ENCODE measurements around the gene BUB1.

BUB1 gene

DNA sequence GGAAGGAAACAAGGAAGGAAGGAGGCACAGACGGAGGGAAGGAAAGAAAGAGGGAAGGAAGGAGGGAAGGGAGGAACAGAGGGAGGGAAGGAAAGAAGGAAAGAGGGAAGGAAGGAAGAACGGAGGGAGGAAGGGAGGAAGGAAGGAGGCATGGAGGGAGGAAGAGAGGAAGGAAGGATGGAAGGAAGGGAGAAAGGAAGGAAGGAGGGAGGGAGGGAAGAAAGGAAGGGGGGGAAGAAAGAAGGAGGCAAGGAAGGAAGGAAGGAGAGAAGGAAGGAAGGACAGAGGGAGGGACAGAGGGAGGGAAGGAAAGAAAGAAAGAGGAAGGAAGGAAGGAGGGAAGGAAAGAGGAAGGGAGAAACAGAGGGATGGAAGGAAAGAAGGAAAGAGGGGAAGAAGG is 47.0 kb upstream of the BUB1 start:
- TF ChIP-seq ZBTB7A (IDR thresholded peaks at IDR 0.05; ENCODE audit: low read depth) = no peak
- no peak for TF ChIP-seq CREB1 (IDR thresholded peaks at IDR 0.05; ENCODE audit: low read depth)
- TF ChIP-seq FOXM1 (IDR thresholded peaks at IDR 0.05; ENCODE audit: borderline replicate concordance, low read depth) = no peak
- TF ChIP-seq TEAD4 (IDR thresholded peaks at IDR 0.05) = no peak
- no peak for TF ChIP-seq TCF12 (IDR thresholded peaks at IDR 0.05; ENCODE audit: low read depth)
- no peak for TF ChIP-seq CEBPB (IDR thresholded peaks at IDR 0.05)
- TF ChIP-seq NFIC (IDR thresholded peaks at IDR 0.05) = no peak
- TF ChIP-seq EP300 (IDR thresholded peaks at IDR 0.05; ENCODE audit: borderline replicate concordance) = no peak
- no peak for TF ChIP-seq RAD21 (IDR thresholded peaks at IDR 0.05; ENCODE audit: low read depth)
- TF ChIP-seq REST (IDR thresholded peaks at IDR 0.05; ENCODE audit: low read depth) = no peak
- TF ChIP-seq, protein P1, sequence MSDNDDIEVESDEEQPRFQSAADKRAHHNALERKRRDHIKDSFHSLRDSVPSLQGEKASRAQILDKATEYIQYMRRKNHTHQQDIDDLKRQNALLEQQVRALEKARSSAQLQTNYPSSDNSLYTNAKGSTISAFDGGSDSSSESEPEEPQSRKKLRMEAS (IDR thresholded peaks at IDR 0.05) = no peak
- no peak for TF ChIP-seq YY1 (IDR thresholded peaks at IDR 0.05; ENCODE audit: low read depth)

GRCh38 chr2:110720547-110720946 is 42.7 kb upstream of the BUB1 start:
- TF ChIP-seq EP300 (IDR thresholded peaks at IDR 0.05; ENCODE audit: borderline replicate concordance) = no peak
- no peak for TF ChIP-seq TAF1 (IDR thresholded peaks at IDR 0.05; ENCODE audit: low read depth)
- TF ChIP-seq, protein P1 (IDR thresholded peaks at IDR 0.05) = no peak
- no peak for TF ChIP-seq CEBPB (IDR thresholded peaks at IDR 0.05)
- no peak for TF ChIP-seq RAD21 (IDR thresholded peaks at IDR 0.05; ENCODE audit: low read depth)
- no peak for TF ChIP-seq NFIC (IDR thresholded peaks at IDR 0.05)
- TF ChIP-seq CREB1 (IDR thresholded peaks at IDR 0.05; ENCODE audit: low read depth) = no peak
- TF ChIP-seq REST (IDR thresholded peaks at IDR 0.05; ENCODE audit: low read depth) = no peak
- no peak for TF ChIP-seq FOXM1 (IDR thresholded peaks at IDR 0.05; ENCODE audit: borderline replicate concordance, low read depth)
- TF ChIP-seq TCF12 (IDR thresholded peaks at IDR 0.05; ENCODE audit: low read depth) = no peak
- no peak for TF ChIP-seq YY1 (IDR thresholded peaks at IDR 0.05; ENCODE audit: low read depth)
- TF ChIP-seq TEAD4 (IDR thresholded peaks at IDR 0.05) = no peak
- no peak for TF ChIP-seq EGR1 (IDR thresholded peaks at IDR 0.05)
- no peak for TF ChIP-seq ZBTB7A (IDR thresholded peaks at IDR 0.05; ENCODE audit: low read depth)
- TF ChIP-seq, protein P2, sequence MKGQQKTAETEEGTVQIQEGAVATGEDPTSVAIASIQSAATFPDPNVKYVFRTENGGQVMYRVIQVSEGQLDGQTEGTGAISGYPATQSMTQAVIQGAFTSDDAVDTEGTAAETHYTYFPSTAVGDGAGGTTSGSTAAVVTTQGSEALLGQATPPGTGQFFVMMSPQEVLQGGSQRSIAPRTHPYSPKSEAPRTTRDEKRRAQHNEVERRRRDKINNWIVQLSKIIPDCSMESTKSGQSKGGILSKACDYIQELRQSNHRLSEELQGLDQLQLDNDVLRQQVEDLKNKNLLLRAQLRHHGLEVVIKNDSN (IDR thresholded peaks at IDR 0.05) = no peak

- TF ChIP-seq NFIC (IDR thresholded peaks at IDR 0.05) = no peak
- no peak for TF ChIP-seq TAF1 (IDR thresholded peaks at IDR 0.05; ENCODE audit: low read depth)
- no peak for TF ChIP-seq EP300 (IDR thresholded peaks at IDR 0.05; ENCODE audit: borderline replicate concordance)
- TF ChIP-seq TCF12 (IDR thresholded peaks at IDR 0.05; ENCODE audit: low read depth) = no peak
- TF ChIP-seq EGR1 (IDR thresholded peaks at IDR 0.05) = no peak
- TF ChIP-seq, protein P1 (IDR thresholded peaks at IDR 0.05) = no peak
- TF ChIP-seq CREB1 (IDR thresholded peaks at IDR 0.05; ENCODE audit: low read depth) = no peak
These were observed 41.1 kb upstream of the BUB1 start for GRCh38 chr2:110718990-110719389.

DNA sequence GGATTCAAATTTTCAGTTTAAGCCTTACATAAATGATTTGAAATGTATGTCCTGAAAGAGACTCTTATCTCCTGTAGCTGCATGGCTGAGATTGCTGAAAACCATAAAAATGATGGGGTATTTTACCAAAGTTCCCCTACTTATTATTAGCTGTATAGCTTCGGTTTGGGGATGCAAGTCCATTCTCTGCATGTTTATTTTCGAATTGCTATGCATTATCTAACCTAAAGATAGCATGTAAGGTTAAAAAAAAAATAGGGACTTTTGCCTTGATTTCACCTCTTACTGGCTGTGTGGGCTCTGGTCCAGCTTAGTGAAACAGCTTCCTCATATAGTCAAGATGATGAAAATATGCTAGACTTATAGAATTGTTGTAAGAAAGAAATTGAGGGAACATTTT is 40.5 kb upstream of the BUB1 start:
- no peak for TF ChIP-seq TAF1 (IDR thresholded peaks at IDR 0.05; ENCODE audit: low read depth)
- no peak for TF ChIP-seq CEBPB (IDR thresholded peaks at IDR 0.05)
- TF ChIP-seq EGR1 (IDR thresholded peaks at IDR 0.05) = no peak
- no peak for TF ChIP-seq ZBTB7A (IDR thresholded peaks at IDR 0.05; ENCODE audit: low read depth)
- TF ChIP-seq FOXM1 (IDR thresholded peaks at IDR 0.05; ENCODE audit: borderline replicate concordance, low read depth) = no peak
- TF ChIP-seq, protein P2 (IDR thresholded peaks at IDR 0.05) = no peak
- no peak for TF ChIP-seq YY1 (IDR thresholded peaks at IDR 0.05; ENCODE audit: low read depth)
- no peak for TF ChIP-seq EP300 (IDR thresholded peaks at IDR 0.05; ENCODE audit: borderline replicate concordance)
- no peak for TF ChIP-seq CREB1 (IDR thresholded peaks at IDR 0.05; ENCODE audit: low read depth)
- TF ChIP-seq REST (IDR thresholded peaks at IDR 0.05; ENCODE audit: low read depth) = no peak
- no peak for TF ChIP-seq TCF12 (IDR thresholded peaks at IDR 0.05; ENCODE audit: low read depth)
- TF ChIP-seq, protein P1 (IDR thresholded peaks at IDR 0.05) = no peak
- no peak for TF ChIP-seq NFIC (IDR thresholded peaks at IDR 0.05)
- TF ChIP-seq RAD21 (IDR thresholded peaks at IDR 0.05; ENCODE audit: low read depth) = no peak
- TF ChIP-seq TEAD4 (IDR thresholded peaks at IDR 0.05) = no peak
